Thoracic aorta (tissue), 2 donors: ENCODE data around the gene CYB5D1. TPM values are rescaled to one million over a fixed set of nuclear protein-coding genes. Genes with fewer than 3 reads are reported as not detected.

Experiments used
- ATAC-seq: fragments of 150-250 bp; one replicate; pipeline ENCODE4 v1.8.0; 2017; ENCODE audit warnings: low read depth; ENCODE audit not compliant: insufficient number of reproducible peaks, low FRiP score
- DNase-seq: peaks from one replicate; pipeline ENCODE4 v3.0.0-alpha.2; 2020; ENCODE audit warnings: low spot score
- H3K27ac ChIP-seq, 2 donors: fragments of 200-600 bp; sonication (generic); 1 replicate in 1 of 2; 2 replicates in 1 of 2; pipeline ENCODE4 v1.5.1; 2016; ENCODE audit warnings: mild to moderate bottlenecking in 2 of 2, moderate library complexity in 2 of 2
- H3K27me3 ChIP-seq: fragments of 200-600 bp; sonication (generic); replicated peaks from 2 replicates; pipeline ENCODE4 v1.6.0; 2016; ENCODE audit warnings: mild to moderate bottlenecking; ENCODE audit not compliant: insufficient read depth
- H3K36me3 ChIP-seq: fragments of 200-600 bp; sonication (generic); one replicate; pipeline ENCODE4 v1.5.1; 2016
- H3K4me1 ChIP-seq, 2 donors: fragments of 200-600 bp; sonication (generic); 1 replicate in 1 of 2; 2 replicates in 1 of 2; pipeline versions ENCODE4 v1.5.1 to v1.6.0; 2016; ENCODE audit warnings: low read depth in 2 of 2, mild to moderate bottlenecking in 1 of 2; ENCODE audit not compliant: control insufficient read depth in 1 of 2
- H3K4me3 ChIP-seq: fragments of 200-600 bp; sonication (generic); 2 replicates; pipeline ENCODE4 v1.5.1; 2016; ENCODE audit warnings: mild to moderate bottlenecking
- H3K9me3 ChIP-seq: fragments of 200-600 bp; sonication (generic); 2 replicates; pipeline ENCODE4 v1.5.1; 2016
- total RNA-seq, 2 donors: library from RNA; depleted of rRNA; stranded (reverse); fragments of >200 nt; gene quantifications; one replicate each; pipeline versions ENCODE4 v1.1.0 to v1.2.3, GENCODE V29; 2016
- TF ChIP-seq, protein P1 (sequence below): fragments of 200-600 bp; sonication (generic); IDR thresholded peaks from one replicate; pipeline ENCODE4 v1.5.1; 2019; ENCODE audit warnings: antibody characterized with exemption

CYB5D1 gene
- total RNA-seq, 2 donors from 2014 or later = 3.8 to 8.9 TPM

DNA sequence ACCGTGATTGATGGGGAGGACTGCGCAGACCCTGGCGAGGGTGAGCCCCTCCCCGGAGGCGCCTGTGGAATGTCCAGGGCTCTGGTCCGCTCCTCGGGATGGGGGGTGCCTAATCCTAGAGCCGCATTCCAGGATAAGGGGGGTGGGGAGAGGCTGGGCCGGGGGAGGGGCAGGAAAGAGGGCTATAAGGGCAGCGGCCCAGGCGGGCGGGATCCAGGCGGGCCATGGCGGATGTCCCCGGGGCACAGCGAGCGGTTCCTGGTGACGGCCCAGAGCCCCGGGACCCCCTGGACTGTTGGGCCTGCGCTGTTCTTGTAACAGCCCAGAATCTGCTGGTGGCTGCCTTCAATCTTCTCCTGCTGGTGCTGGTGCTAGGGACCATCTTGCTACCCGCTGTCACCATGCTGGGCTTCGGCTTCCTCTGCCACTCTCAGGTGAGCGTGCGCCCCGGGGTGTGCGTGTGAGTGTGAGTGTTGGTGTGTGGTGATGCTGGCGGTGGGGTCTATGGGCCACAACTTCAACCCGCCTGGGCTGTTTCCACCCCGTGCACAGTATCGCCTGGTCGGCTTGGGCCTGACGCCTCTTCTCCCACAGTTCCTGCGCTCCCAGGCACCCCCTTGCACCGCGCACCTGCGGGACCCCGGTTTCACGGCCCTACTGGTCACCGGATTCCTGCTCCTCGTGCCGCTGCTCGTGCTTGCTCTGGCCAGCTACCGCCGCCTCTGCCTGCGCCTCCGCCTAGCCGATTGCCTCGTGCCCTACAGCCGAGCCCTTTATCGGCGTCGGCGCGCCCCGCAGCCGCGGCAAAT is 2.7 kb upstream of the CYB5D1 start, which contains the start of gene TMEM88:
TMEM88 (plus strand) TSS at position 216 of the 809 bp plus-strand sequence; CDS start at position 225, 9 bp downstream.
- Histone ChIP-seq H3K4me3 (peak within 1 kb of the TSS; percentile 75), H3K36me3 (peaks cover 12% of the 10 kb centered on the region), H3K4me1 (peaks cover 21 to 40% of the 10 kb centered on the region in 2 donors), H3K27ac (peak within 1 kb of the TSS; percentile 80 to 85), H3K27me3 (no peaks in the 10 kb centered on the region), H3K9me3 (no peaks in the 10 kb centered on the region)
- TF ChIP-seq, protein P1, sequence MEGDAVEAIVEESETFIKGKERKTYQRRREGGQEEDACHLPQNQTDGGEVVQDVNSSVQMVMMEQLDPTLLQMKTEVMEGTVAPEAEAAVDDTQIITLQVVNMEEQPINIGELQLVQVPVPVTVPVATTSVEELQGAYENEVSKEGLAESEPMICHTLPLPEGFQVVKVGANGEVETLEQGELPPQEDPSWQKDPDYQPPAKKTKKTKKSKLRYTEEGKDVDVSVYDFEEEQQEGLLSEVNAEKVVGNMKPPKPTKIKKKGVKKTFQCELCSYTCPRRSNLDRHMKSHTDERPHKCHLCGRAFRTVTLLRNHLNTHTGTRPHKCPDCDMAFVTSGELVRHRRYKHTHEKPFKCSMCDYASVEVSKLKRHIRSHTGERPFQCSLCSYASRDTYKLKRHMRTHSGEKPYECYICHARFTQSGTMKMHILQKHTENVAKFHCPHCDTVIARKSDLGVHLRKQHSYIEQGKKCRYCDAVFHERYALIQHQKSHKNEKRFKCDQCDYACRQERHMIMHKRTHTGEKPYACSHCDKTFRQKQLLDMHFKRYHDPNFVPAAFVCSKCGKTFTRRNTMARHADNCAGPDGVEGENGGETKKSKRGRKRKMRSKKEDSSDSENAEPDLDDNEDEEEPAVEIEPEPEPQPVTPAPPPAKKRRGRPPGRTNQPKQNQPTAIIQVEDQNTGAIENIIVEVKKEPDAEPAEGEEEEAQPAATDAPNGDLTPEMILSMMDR = no peak
- no peak for ATAC-seq
- no peak for DNase-seq

- peak overlapping the region; percentile 80 to 85 for H3K27ac ChIP-seq
- ATAC-seq (no peak), DNase-seq (no peak)
- TF ChIP-seq, protein P1 = no peak
- peak overlapping the region; percentile 75 for H3K4me3 ChIP-seq
- H3K36me3 ChIP-seq = peaks cover 8% of the 10 kb centered on the region
- H3K9me3 ChIP-seq = no peaks in the 10 kb centered on the region
- H3K4me1 ChIP-seq = peaks cover 21 to 40% of the 10 kb centered on the region in 2 donors
- no peaks in the 10 kb centered on the region for H3K27me3 ChIP-seq
These were observed 2.2 kb upstream of the CYB5D1 start for GRCh38 chr17:7855660-7856010.

GRCh38 chr17:7856011-7856810 is 1.6 kb upstream of the CYB5D1 start:
- H3K27me3 ChIP-seq = no peaks in the 10 kb centered on the region
- no peaks in the 10 kb centered on the region for H3K9me3 ChIP-seq
- H3K27ac ChIP-seq = peak overlapping the region; percentile 80 to 85
- peaks cover 21 to 39% of the 10 kb centered on the region in 2 donors for H3K4me1 ChIP-seq
- H3K4me3 ChIP-seq = peak overlapping the region; percentile 75
- peaks cover 7% of the 10 kb centered on the region for H3K36me3 ChIP-seq
- TF ChIP-seq, protein P1 = no peak
- ATAC-seq (no peak), DNase-seq (no peak)

DNA sequence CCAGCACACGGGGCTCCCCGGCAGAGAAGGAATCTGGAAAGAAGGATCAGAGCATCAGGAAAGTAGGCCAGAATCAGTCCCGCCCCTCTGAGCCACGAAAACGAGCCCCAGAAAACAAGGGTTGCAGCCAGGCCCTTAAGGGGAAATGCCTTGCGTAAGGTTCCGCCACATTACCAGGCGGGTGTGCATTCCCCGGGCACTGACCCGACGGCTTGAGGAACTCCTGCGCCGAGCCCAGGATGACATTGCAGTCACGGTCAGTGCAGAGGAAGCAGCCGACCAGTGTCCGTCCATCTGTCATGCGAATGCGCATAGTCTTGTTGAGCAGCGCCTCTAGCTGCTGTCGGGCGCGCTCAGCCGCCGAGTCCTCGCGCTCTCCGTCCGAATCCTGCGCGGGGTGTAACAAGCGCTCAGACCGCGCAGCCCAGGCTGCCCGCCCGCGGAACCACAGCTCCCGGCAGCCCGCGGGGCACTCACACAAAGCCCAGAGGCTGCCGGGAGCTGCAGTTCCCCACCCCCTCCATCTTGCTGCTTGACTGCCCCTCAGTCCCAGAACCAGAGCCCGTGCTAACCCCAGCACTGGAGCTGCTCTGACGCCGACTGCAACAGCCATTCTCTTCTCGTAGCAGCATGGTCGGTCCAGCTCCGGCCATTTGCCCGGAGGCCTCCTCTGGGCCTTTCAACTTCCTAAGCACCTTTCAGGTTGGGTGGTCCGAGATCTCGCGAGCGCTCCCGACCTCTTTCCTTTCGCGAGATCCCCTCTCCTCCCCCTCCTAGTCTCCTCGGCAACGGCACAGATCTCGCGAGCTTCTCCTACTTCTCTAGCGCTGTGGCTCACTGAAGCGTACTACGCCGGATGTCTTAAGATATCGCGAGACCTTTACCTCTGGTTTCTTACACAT is 741 bp upstream of the CYB5D1 start, which contains the start of gene NAA38:
NAA38 (minus strand) TSS at position 749 of the 902 bp plus-strand sequence; CDS start at position 653, 96 bp downstream.
- DNase-seq (peak; percentile 95), ATAC-seq (peak; percentile 96)
- H3K4me3 ChIP-seq = peak within 1 kb of the TSS; percentile 75
- H3K9me3 ChIP-seq = no peaks in the 10 kb centered on the region
- TF ChIP-seq, protein P1 = peak; percentile 27
- H3K36me3 ChIP-seq = peaks cover 7% of the 10 kb centered on the region
- H3K27ac ChIP-seq = peak within 1 kb of the TSS; percentile 80 to 85
- no peaks in the 10 kb centered on the region for H3K27me3 ChIP-seq
- peaks cover 21 to 32% of the 10 kb centered on the region in 2 donors for H3K4me1 ChIP-seq
